GM23248 (cell line): ENCODE data around the gene SLC26A8.

Experiments
- EZH2 ChIP-seq: fragments of 200-600 bp; sonication (generic); IDR thresholded peaks from 2 replicates; pipeline ENCODE4 v1.6.1; 2018; ENCODE audit warnings: antibody characterized with exemption, mild to moderate bottlenecking; ENCODE audit not compliant: insufficient read depth, poor library complexity, severe bottlenecking
- EZH2phosphoT487 ChIP-seq: fragments of 200-600 bp; sonication (generic); IDR thresholded peaks from 2 replicates; pipeline ENCODE4 v1.6.1; 2018; ENCODE audit warnings: antibody characterized with exemption, moderate library complexity, mild to moderate bottlenecking, low read depth; ENCODE audit not compliant: insufficient read depth

DNA sequence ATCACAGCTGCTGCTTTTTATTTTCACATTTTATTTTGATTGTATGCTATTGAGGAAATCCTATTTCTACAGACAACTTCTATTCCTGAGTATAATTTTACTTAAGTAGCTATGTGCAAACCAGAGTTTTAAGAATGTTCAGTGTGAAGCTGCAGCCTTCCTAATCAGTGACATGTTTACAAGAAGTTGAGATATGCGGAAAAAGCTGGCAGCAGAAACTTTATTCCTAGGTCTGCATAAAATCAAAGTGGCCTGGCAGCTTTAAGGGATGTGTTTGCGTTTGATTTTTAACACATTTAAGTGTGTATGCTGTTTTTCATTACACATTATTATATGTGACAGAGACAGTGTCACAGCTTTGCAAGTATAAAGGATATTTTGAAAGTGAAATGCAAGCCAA lies 29.4 kb upstream of the SLC26A8 start:
- TF ChIP-seq EZH2 = no peak
- no peak for TF ChIP-seq EZH2phosphoT487
